ENCODE results near the gene PAN3.

PAN3 gene

GRCh38 chr13:28106976-28107375, 31.4 kb upstream of the PAN3 start:
- H3K4me1 ChIP-seq (ENCODE audit: insufficient read depth, low read length, severe bottlenecking): no peaks in the 10 kb centered on the region
- no peak overlapping the region for H3K27ac ChIP-seq (ENCODE audit: low read depth, low read length, poor library complexity, severe bottlenecking)
- no peaks in the 10 kb centered on the region for H3K9me2 ChIP-seq (ENCODE audit: low read depth, low read length)
- H3F3A ChIP-seq (ENCODE audit: insufficient read depth, low read length): no peaks in the 10 kb centered on the region
- H3K79me2 ChIP-seq (ENCODE audit: insufficient read depth, low read length): no peaks in the 10 kb centered on the region
- no peak overlapping the region for H3K4me2 ChIP-seq (ENCODE audit: low read length)
- H4K20me1 ChIP-seq (ENCODE audit: insufficient read depth, low read length): no peaks in the 10 kb centered on the region
- no peaks in the 10 kb centered on the region for H3K27me3 ChIP-seq (ENCODE audit: insufficient read depth, low read length)
- no peaks in the 10 kb centered on the region for H3K9me3 ChIP-seq (ENCODE audit: low read length)
- TF ChIP-seq EZH2 (IDR thresholded peaks at IDR 0.05; ENCODE audit: borderline replicate concordance, low read length) (no peak), CTCF (IDR thresholded peaks at IDR 0.05; ENCODE audit: low read length) (no peak)
- H3K4me3 ChIP-seq (ENCODE audit: low read depth, low read length, poor library complexity, severe bottlenecking): no peak overlapping the region
- H3K9ac ChIP-seq (ENCODE audit: low read length): no peak overlapping the region
- no peak overlapping the region for H2AFZ ChIP-seq (ENCODE audit: low read length)
- no peaks in the 10 kb centered on the region for H3K36me3 ChIP-seq (ENCODE audit: insufficient read depth, low read length)

DNA sequence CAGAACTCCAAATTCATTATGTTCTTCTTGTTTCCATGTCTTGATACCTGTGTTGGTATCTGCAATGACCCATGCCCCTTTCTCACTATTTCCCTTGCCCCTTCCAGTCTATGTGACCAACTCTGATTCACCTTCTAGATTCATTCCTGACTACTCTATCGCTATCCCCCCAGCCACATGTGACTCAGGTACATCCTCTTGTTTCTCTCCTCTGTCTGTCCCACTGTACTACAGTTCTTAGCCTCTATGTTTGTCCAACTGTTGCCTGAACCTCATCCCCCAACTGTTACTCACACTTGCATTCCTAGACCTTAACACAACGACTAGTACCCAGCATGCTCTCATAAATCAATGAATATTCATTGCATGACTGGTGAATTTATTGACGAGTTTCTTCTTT, 27.9 kb upstream of the PAN3 start:
- Histone ChIP-seq H3K4me3 (ENCODE audit: low read depth, low read length, poor library complexity, severe bottlenecking) (no peak overlapping the region), H3K36me3 (ENCODE audit: insufficient read depth, low read length) (no peaks in the 10 kb centered on the region), H3K9me2 (ENCODE audit: low read depth, low read length) (no peaks in the 10 kb centered on the region), H3K4me1 (ENCODE audit: insufficient read depth, low read length, severe bottlenecking) (no peaks in the 10 kb centered on the region), H3F3A (ENCODE audit: insufficient read depth, low read length) (no peaks in the 10 kb centered on the region), H3K27me3 (ENCODE audit: insufficient read depth, low read length) (no peaks in the 10 kb centered on the region), H2AFZ (ENCODE audit: low read length) (no peak overlapping the region), H3K27ac (ENCODE audit: low read depth, low read length, poor library complexity, severe bottlenecking) (no peak overlapping the region), H3K9me3 (ENCODE audit: low read length) (no peaks in the 10 kb centered on the region), H3K9ac (ENCODE audit: low read length) (no peak overlapping the region), H3K4me2 (ENCODE audit: low read length) (no peak overlapping the region), H4K20me1 (ENCODE audit: insufficient read depth, low read length) (no peaks in the 10 kb centered on the region), H3K79me2 (ENCODE audit: insufficient read depth, low read length) (no peaks in the 10 kb centered on the region)
- no peak for TF ChIP-seq EZH2 (IDR thresholded peaks at IDR 0.05; ENCODE audit: borderline replicate concordance, low read length)
- no peak for TF ChIP-seq CTCF (IDR thresholded peaks at IDR 0.05; ENCODE audit: low read length)

- Histone ChIP-seq H3F3A (ENCODE audit: insufficient read depth, low read length) (no peaks in the 10 kb centered on the region), H3K9me2 (ENCODE audit: low read depth, low read length) (no peaks in the 10 kb centered on the region), H3K9me3 (ENCODE audit: low read length) (no peaks in the 10 kb centered on the region), H3K79me2 (ENCODE audit: insufficient read depth, low read length) (no peaks in the 10 kb centered on the region), H3K4me2 (ENCODE audit: low read length) (no peak overlapping the region), H3K4me1 (ENCODE audit: insufficient read depth, low read length, severe bottlenecking) (no peaks in the 10 kb centered on the region), H3K9ac (ENCODE audit: low read length) (no peak overlapping the region), H3K27ac (ENCODE audit: low read depth, low read length, poor library complexity, severe bottlenecking) (no peak overlapping the region), H2AFZ (ENCODE audit: low read length) (no peak overlapping the region), H3K27me3 (ENCODE audit: insufficient read depth, low read length) (no peaks in the 10 kb centered on the region), H3K4me3 (ENCODE audit: low read depth, low read length, poor library complexity, severe bottlenecking) (no peak overlapping the region), H4K20me1 (ENCODE audit: insufficient read depth, low read length) (no peaks in the 10 kb centered on the region), H3K36me3 (ENCODE audit: insufficient read depth, low read length) (no peaks in the 10 kb centered on the region)
- no peak for TF ChIP-seq CTCF (IDR thresholded peaks at IDR 0.05; ENCODE audit: low read length)
- TF ChIP-seq EZH2 (IDR thresholded peaks at IDR 0.05; ENCODE audit: borderline replicate concordance, low read length): no peak
Observed at GRCh38 chr13:28116736-28117135, 21.6 kb upstream of the PAN3 start.

All from OCI-LY1 (cell line).